Psoas muscle (tissue), 8 donors: ENCODE data around the gene RANBP10. TPM values are rescaled to one million over a fixed set of nuclear protein-coding genes. Genes with fewer than 3 reads are reported as not detected.

Experiments
- ATAC-seq, 4 donors: fragments of 200-7000 bp; cut with Tn5 transposase; one replicate each; pipeline ENCODE4 v1.9.1; 2020; ENCODE audit warnings: moderate library complexity in 3 of 4, mild to moderate bottlenecking in 2 of 4
- DNase-seq, 2 donors: peaks; one replicate each; pipeline ENCODE4 v3.0.0-alpha.2; 2020
- H3K27ac ChIP-seq: fragments of 200-600 bp; one replicate; pipeline ENCODE4 v1.8.0; 2022
- H3K27me3 ChIP-seq, 3 donors: fragments of 200-600 bp in 1 of 3; one replicate each; pipeline versions ENCODE4 v1.6.1 to v1.8.0; 2013 to 2022; ENCODE audit warnings: low read length in 2 of 3, mild to moderate bottlenecking in 2 of 3, moderate library complexity in 1 of 3; ENCODE audit not compliant: insufficient read depth in 3 of 3
- H3K36me3 ChIP-seq, 2 donors: fragments of 200-600 bp in 1 of 2; one replicate each; pipeline versions ENCODE4 v1.6.1 to v1.8.0; 2013 to 2022; ENCODE audit warnings: low read depth in 1 of 2, mild to moderate bottlenecking in 1 of 2, moderate library complexity in 1 of 2; ENCODE audit not compliant: insufficient read depth in 1 of 2
- H3K4me1 ChIP-seq: fragments of 200-600 bp; one replicate; pipeline ENCODE4 v1.8.0; 2022
- H3K4me3 ChIP-seq: fragments of 200-600 bp; one replicate; pipeline ENCODE4 v1.8.0; 2022; ENCODE audit warnings: mild to moderate bottlenecking
- H3K9me3 ChIP-seq: fragments of 200-600 bp; one replicate; pipeline ENCODE4 v1.8.0; 2022
- CTCF ChIP-seq: fragments of 200-600 bp; IDR thresholded peaks from one replicate; pipeline ENCODE4 v1.8.0; 2022; ENCODE audit warnings: antibody characterized with exemption
- WGBS, 3 donors: extraction: QIAGEN DNeasy Blood & Tissue Kit; methylation state at CpG; one replicate each; pipeline versions ENCODE4 v1.1.6 to v1.1.7; 2013; 5-methylcytosine and 5-hydroxymethylcytosine counted together
- intact Hi-C, 2 donors: fragments of 100-400 bp; cut with DNase I; formaldehyde crosslinking; loops; one replicate each; pipeline versions ENCODE4 v1.11.0 to v1.14.2; 2022
- polyA plus RNA-seq, 3 donors: library from polyadenylated mRNA; stranded (reverse); fragments of 200-250 nt; gene quantifications; one replicate each; pipeline ENCODE4 v1.2.3, GENCODE V29; 2013
- total RNA-seq, 4 donors: library from RNA; stranded (reverse); fragmentation: NEBNext Ultra II Directional in 2 of 4; extraction: Animal tissue kit (Norgen Biotek cat#: 25700) in 2 of 4; gene quantifications; one replicate each; pipeline versions ENCODE4 v1.2.1 to v1.2.4, GENCODE V29; 2021 to 2023
- donor health status: healthy with polysubstance abuse.
- donor health status: DM: no; HTN: no; CAD: no; lungs with moderate emphysema.
- donor health status: Bipolar disorder and iron deficiency.
- donor health status: healthy.
- donor health status: DM: yes; HTN: yes; CAD: no.
- donor health status: DM: no; HTN: no; CAD: no.
- donor health status: DM: no; HTN: no; CAD: no.
- donor health status: DM: yes; HTN: yes; CAD: no.

Gene RANBP10
- total and polyA plus RNA-seq, 7 donors: 9.1 to 27.9 (median 17.6) TPM

GRCh38 chr16:67729636-67730248 lies 76.6 kb downstream of the RANBP10 start:
- Histone ChIP-seq H3K27me3 (no peaks in the 10 kb centered on the region), H3K27ac (no peak overlapping the region), H3K4me1 (no peaks in the 10 kb centered on the region), H3K9me3 (no peaks in the 10 kb centered on the region), H3K36me3 (peaks cover 3 to 89% of the 10 kb centered on the region in 2 donors), H3K4me3 (no peak overlapping the region)
- 96% methylated on average over 13 to 14 of the region's 14 CpGs for WGBS, 3 donors
- DNase-seq (no peak), ATAC-seq (no peak)
- intact Hi-C loops: loop anchor here in 1 of 2 donors (5.0 kb wide), 1 partner anchor 48 kb away; no protein-coding TSS in a partner anchor
- TF ChIP-seq CTCF: no peak

DNA sequence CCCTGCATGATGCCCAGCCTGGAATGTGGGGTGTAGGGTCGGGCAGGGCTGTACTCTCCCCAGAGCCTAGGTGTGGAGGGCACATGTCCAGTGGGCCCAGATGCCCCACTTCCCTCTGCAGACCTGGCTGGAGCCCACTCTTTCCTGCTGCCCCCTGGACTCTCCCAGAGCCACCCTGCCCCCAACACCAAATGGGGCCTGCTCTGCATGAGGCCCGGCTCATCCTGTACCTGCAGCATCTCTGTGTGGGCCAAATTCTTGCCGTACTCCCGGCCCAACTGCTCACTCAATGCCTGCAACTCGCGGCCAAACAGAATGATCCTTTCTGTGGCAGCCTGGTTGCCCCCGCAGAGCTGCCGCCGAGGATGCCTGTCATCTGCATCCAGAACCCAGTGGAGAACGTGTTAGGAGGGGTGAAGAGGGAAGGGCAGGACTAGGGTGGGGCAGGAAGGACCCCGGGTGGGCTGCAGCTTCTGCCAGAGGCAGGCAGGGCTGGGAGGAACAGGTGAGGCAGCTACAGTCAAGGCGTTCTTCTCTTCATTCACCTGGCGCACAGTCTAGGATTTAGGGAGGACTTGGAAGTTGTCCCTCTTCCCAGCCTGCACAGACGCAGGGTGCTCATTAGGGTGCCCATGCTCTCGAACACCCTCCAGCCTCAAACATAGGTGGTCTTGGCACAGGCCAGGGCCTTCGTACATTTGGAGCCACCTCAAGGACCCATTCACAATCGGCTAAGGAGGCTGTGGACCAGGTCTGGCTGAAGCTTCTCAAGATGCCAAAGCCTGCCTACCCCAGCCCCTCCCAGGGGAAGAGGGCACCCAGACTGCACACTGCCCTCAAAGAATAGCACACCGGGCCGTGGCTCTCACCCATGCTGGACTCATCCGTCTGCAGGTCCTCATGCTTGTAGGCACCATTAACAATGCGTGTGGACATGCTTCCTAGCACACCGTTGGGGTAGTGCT lies 78.6 kb downstream of the RANBP10 start:
- Histone ChIP-seq H3K36me3 (peaks cover 3 to 95% of the 10 kb centered on the region in 2 donors), H3K4me3 (no peak overlapping the region), H3K27ac (no peak overlapping the region), H3K27me3 (no peaks in the 10 kb centered on the region), H3K4me1 (no peaks in the 10 kb centered on the region), H3K9me3 (no peaks in the 10 kb centered on the region)
- no peak for TF ChIP-seq CTCF
- WGBS, 3 donors: 88 to 94% (median 90%) methylated on average over 22 of the region's 22 CpGs
- intact Hi-C loops: no loop called here
- DNase-seq: no peak
- no peak for ATAC-seq

GRCh38 chr16:67726106-67727034 lies 80.0 kb downstream of the RANBP10 start:
- WGBS, 3 donors: 83 to 95% (median 86%) methylated on average over 8 of the region's 8 CpGs
- no peak for DNase-seq

More at GRCh38 chr16:67726106-67727034, 80.0 kb downstream of the RANBP10 start:
- Histone ChIP-seq H3K36me3 (peaks cover 3 to 86% of the 10 kb centered on the region in 2 donors), H3K27me3 (no peaks in the 10 kb centered on the region), H3K9me3 (no peaks in the 10 kb centered on the region), H3K4me3 (no peak overlapping the region), H3K4me1 (no peaks in the 10 kb centered on the region), H3K27ac (no peak overlapping the region)
- intact Hi-C loops: no loop called here
- TF ChIP-seq CTCF: no peak
- peak in 2 of 4 donors; percentile 14 to 41 for ATAC-seq
